ENCODE results near the gene NEDD4. TPM values are rescaled to one million over a fixed set of nuclear protein-coding genes. Genes with fewer than 3 reads are reported as not detected.

NEDD4 gene
- total RNA-seq, 1 experiment from 2014 or later, result 18.8 TPM

DNA sequence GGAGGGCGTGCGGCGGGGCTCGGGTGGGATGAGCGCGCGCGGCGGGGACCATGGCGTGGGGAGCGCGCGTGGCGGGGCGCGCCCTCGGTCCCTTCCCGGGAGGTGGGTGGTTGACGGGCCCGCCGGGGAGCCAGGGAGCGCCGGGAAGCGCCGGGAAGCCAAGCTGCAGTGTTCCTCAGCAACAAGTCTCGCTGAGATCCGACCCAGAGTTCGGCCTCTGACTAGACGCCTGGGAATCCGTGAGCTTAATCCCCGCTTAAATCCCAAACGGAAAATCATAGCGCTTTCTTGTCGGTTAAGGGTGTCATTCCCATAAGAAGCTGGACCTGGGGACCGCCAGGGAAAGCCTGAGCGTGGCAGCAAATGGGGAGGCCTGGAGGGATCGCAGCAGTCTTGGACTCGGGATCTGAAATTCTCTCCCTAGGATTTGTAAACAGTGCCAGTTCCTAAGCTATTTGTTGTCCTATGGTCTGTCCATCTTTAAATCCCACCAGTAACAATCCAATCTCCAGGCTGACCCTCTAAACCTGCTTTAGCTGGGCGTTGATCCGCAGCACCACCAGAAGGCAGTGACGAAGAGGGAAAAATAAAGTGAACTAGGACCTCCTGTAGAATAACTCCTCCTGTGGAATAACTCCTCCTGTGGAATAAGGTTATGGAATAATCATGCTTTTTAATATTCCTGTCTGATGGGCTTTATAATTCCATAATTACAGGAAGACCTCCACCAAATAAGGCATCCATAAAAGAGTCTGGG lies 570 bp upstream of the NEDD4 start:
- no peaks in the 10 kb centered on the region for H3K36me3 ChIP-seq (ENCODE audit: control insufficient read depth, insufficient read depth, low read length)
- ATAC-seq, result peak; percentile 78
- in situ Hi-C loops (cut with HindIII; ENCODE audit: low pct_unique_long_range_greater_than_20kb, low sequenced_read_pairs), result no loop called here
- CTCF ChIA-PET, result interaction anchor here (0.6 kb wide), 1 partner anchor 58 kb away, joined by 6 read pairs; no protein-coding TSS in a partner anchor
- no TSS peak for BruUV-seq (replicated peaks)
- H3K9me3 ChIP-seq (ENCODE audit: control insufficient read depth, insufficient read depth, low read depth, low read length), result no peaks in the 10 kb centered on the region
- no peaks in the 10 kb centered on the region for H3K27me3 ChIP-seq (ENCODE audit: control insufficient read depth, insufficient read depth, low read length)
- peaks cover 19% of the 10 kb centered on the region for H3K4me1 ChIP-seq (ENCODE audit: control insufficient read depth, insufficient read depth, low read length)
- POLR2A ChIA-PET, result interaction anchor here (0.9 kb wide), 1 partner anchor 8 kb away, joined by 3 read pairs; no protein-coding TSS in a partner anchor
- intact Hi-C loops (cut with micrococcal nuclease; ENCODE audit: unreplicated experiment), result loop anchor here (5.0 to 10.0 kb wide), 2 partner anchors 58 to 251 kb away; partner anchors contain the start of gene RFX7
- no peak for DNase-seq (ENCODE audit: low read depth, low spot score)
- TF ChIP-seq TCF7L2 (IDR thresholded peaks at IDR 0.05; ENCODE audit: low read depth, low read length) (no peak), REST (IDR thresholded peaks at IDR 0.05; ENCODE audit: insufficient read depth in 1 of 2, low read depth in 2 of 2, low read length in 1 of 2) (no peak), CTCF (IDR thresholded peaks at IDR 0.05) (peak; percentile 60), SIN3A (IDR thresholded peaks at IDR 0.05; ENCODE audit: borderline replicate concordance, insufficient read depth, low read depth, low read length) (no peak), POLR2AphosphoS5 (IDR thresholded peaks at IDR 0.05; ENCODE audit: low read depth, low read length) (no peak)
- peak overlapping the region; percentile 86 for H3K27ac ChIP-seq (ENCODE audit: low read length)
- H3K4me3 ChIP-seq (ENCODE audit: low read depth in 2 of 2, low read length in 2 of 2), result peak overlapping the region; percentile 65 to 90

- no peaks in the 10 kb centered on the region for H3K36me3 ChIP-seq (ENCODE audit: control insufficient read depth, insufficient read depth, low read length)
- H3K4me3 ChIP-seq (ENCODE audit: low read depth in 2 of 2, low read length in 2 of 2), result peak overlapping the region; percentile 65 to 75
- CTCF ChIA-PET, result interaction anchor here (0.6 to 1.0 kb wide), 2 partner anchors 64 to 300 kb away, joined by 3 read pairs; no protein-coding TSS in a partner anchor
- peak overlapping the region; percentile 89 for H3K27ac ChIP-seq (ENCODE audit: low read length)
- in situ Hi-C loops (cut with HindIII; ENCODE audit: low pct_unique_long_range_greater_than_20kb, low sequenced_read_pairs), result no loop called here
- no peaks in the 10 kb centered on the region for H3K9me3 ChIP-seq (ENCODE audit: control insufficient read depth, insufficient read depth, low read depth, low read length)
- intact Hi-C loops (cut with micrococcal nuclease; ENCODE audit: unreplicated experiment), result loop anchor here (5.0 to 10.0 kb wide), 2 partner anchors 60 to 252 kb away; partner anchors contain the start of gene RFX7
- no peaks in the 10 kb centered on the region for H3K27me3 ChIP-seq (ENCODE audit: control insufficient read depth, insufficient read depth, low read length)
- TF ChIP-seq SIN3A (IDR thresholded peaks at IDR 0.05; ENCODE audit: borderline replicate concordance, insufficient read depth, low read depth, low read length) (no peak), REST (IDR thresholded peaks at IDR 0.05; ENCODE audit: insufficient read depth in 1 of 2, low read depth in 2 of 2, low read length in 1 of 2) (no peak)
- H3K4me1 ChIP-seq (ENCODE audit: control insufficient read depth, insufficient read depth, low read length), result peaks cover 19% of the 10 kb centered on the region
- BruUV-seq (replicated peaks), result no TSS peak
- DNase-seq (ENCODE audit: low read depth, low spot score) (no peak), ATAC-seq (no peak)
- POLR2A ChIA-PET, result no interaction called here
Observed at GRCh38 chr15:55992769-55993110, 672 bp downstream of the NEDD4 start.

Measured in Panc1 (cell line).